Measurements from ENCODE around the gene COIL.

The COIL gene

DNA sequence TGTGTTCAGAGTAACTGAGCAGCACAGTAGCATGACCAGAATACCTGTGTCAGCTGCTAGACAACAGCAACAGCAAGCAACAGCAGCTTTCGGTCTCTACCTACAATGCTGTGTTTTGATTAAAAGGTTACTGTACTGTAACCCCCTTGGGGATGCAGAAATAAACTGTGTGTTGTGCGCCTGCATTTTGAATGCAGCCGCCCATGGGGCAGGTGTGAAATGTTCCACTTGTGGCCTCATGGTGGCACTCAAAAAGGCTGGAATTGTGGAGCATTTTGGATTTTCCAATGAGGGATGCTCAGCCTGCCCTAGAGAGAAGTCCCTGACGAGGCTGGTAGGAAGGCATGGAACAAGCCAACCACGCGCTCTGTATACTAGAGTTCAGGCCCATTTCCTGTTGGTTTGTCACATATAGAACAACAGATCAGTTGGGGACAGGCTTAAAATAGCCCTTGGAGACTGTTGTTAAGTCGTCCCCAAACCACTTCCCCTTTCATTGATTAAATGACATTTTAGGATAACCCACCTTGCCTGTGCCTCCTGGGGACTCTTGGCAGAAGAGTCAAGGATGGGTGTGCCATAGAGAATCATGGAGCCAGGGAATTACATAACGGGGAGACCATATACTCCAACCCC, 44.2 kb upstream of the COIL start:
- Histone ChIP-seq H3K27me3 (no peaks in the 10 kb centered on the region), H3K9me3 (no peaks in the 10 kb centered on the region), H3K27ac (no peak overlapping the region), H3K36me3 (peaks cover 76% of the 10 kb centered on the region), H3K4me1 (ENCODE audit: control insufficient read depth in 1 of 2, insufficient read depth in 1 of 2, low read depth in 1 of 2, low read length in 1 of 2) (no peaks in the 10 kb centered on the region), H3K4me3 (ENCODE audit: low read depth in 1 of 2, low read length in 1 of 2) (no peak overlapping the region)
- no peak for TF ChIP-seq CTCF (IDR thresholded peaks at IDR 0.05)

DNA sequence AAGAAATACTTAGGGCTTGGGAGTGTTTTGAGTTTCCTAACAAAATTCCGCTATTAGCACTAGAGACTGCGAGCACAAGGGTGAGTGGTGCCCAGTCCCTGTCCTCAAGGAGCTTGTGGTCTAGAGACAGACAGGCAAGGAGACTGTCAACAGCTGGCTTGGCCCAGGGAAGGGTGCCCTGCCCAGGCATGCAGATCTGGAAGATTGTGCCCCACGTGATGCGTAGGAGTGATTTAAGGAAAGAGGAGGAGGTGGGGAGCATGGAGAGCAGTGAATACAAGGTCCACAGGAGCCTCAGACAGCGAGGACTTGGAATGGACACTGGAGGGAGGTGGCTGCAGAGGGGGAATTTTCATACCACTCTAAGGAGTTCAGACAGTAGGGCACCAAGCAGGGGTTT, 42.1 kb upstream of the COIL start:
- no peak for TF ChIP-seq CTCF (IDR thresholded peaks at IDR 0.05)
- Histone ChIP-seq H3K4me1 (ENCODE audit: control insufficient read depth in 1 of 2, insufficient read depth in 1 of 2, low read depth in 1 of 2, low read length in 1 of 2) (no peaks in the 10 kb centered on the region), H3K9me3 (no peaks in the 10 kb centered on the region), H3K27me3 (no peaks in the 10 kb centered on the region), H3K36me3 (peaks cover 95% of the 10 kb centered on the region), H3K4me3 (ENCODE audit: low read depth in 1 of 2, low read length in 1 of 2) (no peak overlapping the region), H3K27ac (no peak overlapping the region)

GRCh38 chr17:57001541-57001940, 40.7 kb upstream of the COIL start:
- H3K27ac ChIP-seq: no peak overlapping the region
- H3K4me1 ChIP-seq (ENCODE audit: control insufficient read depth in 1 of 2, insufficient read depth in 1 of 2, low read depth in 1 of 2, low read length in 1 of 2): no peaks in the 10 kb centered on the region
- no peaks in the 10 kb centered on the region for H3K27me3 ChIP-seq
- no peak for TF ChIP-seq CTCF (IDR thresholded peaks at IDR 0.05)
- peaks cover 97% of the 10 kb centered on the region for H3K36me3 ChIP-seq
- no peak overlapping the region for H3K4me3 ChIP-seq (ENCODE audit: low read depth in 1 of 2, low read length in 1 of 2)
- no peaks in the 10 kb centered on the region for H3K9me3 ChIP-seq

GRCh38 chr17:56997313-56997712, 36.5 kb upstream of the COIL start:
- H3K4me1 ChIP-seq (ENCODE audit: control insufficient read depth in 1 of 2, insufficient read depth in 1 of 2, low read depth in 1 of 2, low read length in 1 of 2): no peaks in the 10 kb centered on the region
- no peak overlapping the region for H3K27ac ChIP-seq
- no peaks in the 10 kb centered on the region for H3K27me3 ChIP-seq
- TF ChIP-seq CTCF (IDR thresholded peaks at IDR 0.05): no peak
- H3K9me3 ChIP-seq: no peaks in the 10 kb centered on the region
- no peak overlapping the region for H3K4me3 ChIP-seq (ENCODE audit: low read depth in 1 of 2, low read length in 1 of 2)
- peaks cover 97% of the 10 kb centered on the region for H3K36me3 ChIP-seq

DNA sequence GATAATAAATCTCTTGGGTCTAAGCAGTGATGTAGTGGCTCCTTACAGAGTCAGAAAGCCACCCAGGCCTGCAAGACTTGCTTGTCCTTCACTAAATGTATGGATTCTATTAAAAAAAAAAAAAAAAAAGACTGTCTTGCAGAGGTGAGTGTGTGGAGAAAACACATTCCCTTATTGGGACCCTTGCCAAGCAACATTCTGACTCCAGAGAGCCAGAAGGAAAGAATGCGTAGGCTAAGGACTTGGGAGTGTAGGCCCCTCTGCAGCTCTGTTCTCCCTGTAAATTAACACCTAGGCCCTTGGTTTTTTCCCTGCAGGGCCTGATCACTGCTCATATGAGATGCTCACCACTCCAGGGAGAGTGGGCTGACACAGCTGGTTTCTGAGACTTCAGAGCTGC, 34.9 kb upstream of the COIL start:
- H3K36me3 ChIP-seq: peaks cover 97% of the 10 kb centered on the region
- no peak for TF ChIP-seq CTCF (IDR thresholded peaks at IDR 0.05)
- H3K4me1 ChIP-seq (ENCODE audit: control insufficient read depth in 1 of 2, insufficient read depth in 1 of 2, low read depth in 1 of 2, low read length in 1 of 2): peaks cover 4 to 11% of the 10 kb centered on the region in 2 experiments

More for the DNA sequence above, 34.9 kb upstream of the COIL start:
- H3K9me3 ChIP-seq: no peaks in the 10 kb centered on the region
- no peak overlapping the region for H3K4me3 ChIP-seq (ENCODE audit: low read depth in 1 of 2, low read length in 1 of 2)
- no peaks in the 10 kb centered on the region for H3K27me3 ChIP-seq
- H3K27ac ChIP-seq: no peak overlapping the region

All from neutrophil (primary cell).